ENCODE data around the gene TAOK2.

Gene TAOK2

GRCh38 chr16:29973384-29974246 lies at the start of gene TAOK2:
Gene TAOK2, plus strand, starts transcription at chr16:29973868. Its CDS starts 3,905 bp downstream, at chr16:29977773.
- no peak for TF ChIP-seq CTCF (IDR thresholded peaks at IDR 0.05)
- Histone ChIP-seq H3K4me2 (ENCODE audit: low read length) (peak within 1 kb of the TSS; percentile 85), H3K27ac (peak within 1 kb of the TSS; percentile 76), H3K79me2 (peaks cover 20% of the 10 kb centered on the region), H3K9me3 (ENCODE audit: control insufficient read depth, low read length) (no peaks in the 10 kb centered on the region), H3K9ac (peak within 1 kb of the TSS; percentile 41), H2AFZ (peak within 1 kb of the TSS; percentile 78), H3K4me1 (peaks cover 13% of the 10 kb centered on the region), H3K36me3 (ENCODE audit: control insufficient read depth, insufficient read depth, low read length) (no peaks in the 10 kb centered on the region), H3K27me3 (ENCODE audit: control insufficient read depth, insufficient read depth, low read length) (no peaks in the 10 kb centered on the region), H3K4me3 (ENCODE audit: low read depth, low read length) (peak within 1 kb of the TSS; percentile 93)

GRCh38 chr16:29925105-29925756 lies 48.4 kb upstream of the TAOK2 start:
- Histone ChIP-seq H3K27ac (no peak overlapping the region), H2AFZ (peak overlapping the region; percentile 82)

GRCh38 chr16:29925781-29926710 lies 47.6 kb upstream of the TAOK2 start, which contains the start of gene KCTD13:
Gene KCTD13, minus strand, starts transcription at chr16:29926226. Its CDS starts 193 bp downstream, at chr16:29926033.
- H3K27me3 ChIP-seq (ENCODE audit: control insufficient read depth, insufficient read depth, low read length), result no peaks in the 10 kb centered on the region
- H3K27ac ChIP-seq, result peak within 1 kb of the TSS; percentile 69
- peak within 1 kb of the TSS; percentile 24 for H3K9ac ChIP-seq
- H3K36me3 ChIP-seq (ENCODE audit: control insufficient read depth, insufficient read depth, low read length), result no peaks in the 10 kb centered on the region
- peak within 1 kb of the TSS; percentile 82 for H2AFZ ChIP-seq
- no peak for TF ChIP-seq CTCF (IDR thresholded peaks at IDR 0.05)
- H3K9me3 ChIP-seq (ENCODE audit: control insufficient read depth, low read length), result no peaks in the 10 kb centered on the region
- peak within 1 kb of the TSS; percentile 91 for H3K4me3 ChIP-seq (ENCODE audit: low read depth, low read length)
- peaks cover 9% of the 10 kb centered on the region for H3K4me1 ChIP-seq
- peak within 1 kb of the TSS; percentile 99 for H3K4me2 ChIP-seq (ENCODE audit: low read length)
- H3K79me2 ChIP-seq, result peaks cover 14% of the 10 kb centered on the region

More at GRCh38 chr16:29925105-29925756, 48.4 kb upstream of the TAOK2 start:
- TF ChIP-seq CTCF (IDR thresholded peaks at IDR 0.05), result no peak
- Histone ChIP-seq H3K27me3 (ENCODE audit: control insufficient read depth, insufficient read depth, low read length) (no peaks in the 10 kb centered on the region), H3K79me2 (peaks cover 14% of the 10 kb centered on the region), H3K9ac (no peak overlapping the region), H3K4me1 (peaks cover 9% of the 10 kb centered on the region), H3K9me3 (ENCODE audit: control insufficient read depth, low read length) (no peaks in the 10 kb centered on the region), H3K4me3 (ENCODE audit: low read depth, low read length) (peak overlapping the region; percentile 91), H3K4me2 (ENCODE audit: low read length) (peak overlapping the region; percentile 99), H3K36me3 (ENCODE audit: control insufficient read depth, insufficient read depth, low read length) (no peaks in the 10 kb centered on the region)

GRCh38 chr16:29926711-29927052 lies 47.0 kb upstream of the TAOK2 start:
- Histone ChIP-seq H3K4me1 (peaks cover 9% of the 10 kb centered on the region), H3K27me3 (ENCODE audit: control insufficient read depth, insufficient read depth, low read length) (no peaks in the 10 kb centered on the region), H3K4me3 (ENCODE audit: low read depth, low read length) (peak overlapping the region; percentile 91), H3K9ac (peak overlapping the region; percentile 24), H3K9me3 (ENCODE audit: control insufficient read depth, low read length) (no peaks in the 10 kb centered on the region), H3K4me2 (ENCODE audit: low read length) (peak overlapping the region; percentile 99), H3K36me3 (ENCODE audit: control insufficient read depth, insufficient read depth, low read length) (no peaks in the 10 kb centered on the region), H2AFZ (peak overlapping the region; percentile 82), H3K79me2 (peaks cover 14% of the 10 kb centered on the region), H3K27ac (peak overlapping the region; percentile 69)
- TF ChIP-seq CTCF (IDR thresholded peaks at IDR 0.05), result no peak
